Esophagus muscularis mucosa (tissue), 4 donors: ENCODE results near the gene TGDS. TPM values are rescaled to one million over a fixed set of nuclear protein-coding genes. Genes with fewer than 3 reads are reported as not detected.
"Not testable (repeated sequence)": the region's sequence is repeated elsewhere in the genome, so short reads cannot be mapped to it uniquely, and the experiment has no call there.

Source experiments
- DNase-seq: peaks from one replicate; pipeline ENCODE4 v3.0.0-alpha.2; 2017; ENCODE audit errors: extremely low spot score
- H3K27ac ChIP-seq, 4 donors: fragments of 200-600 bp; sonication (generic); replicated peaks in 1 of 4; 1 replicate in 3 of 4; 2 replicates in 1 of 4; pipeline ENCODE4 v1.5.1; 2016 to 2019; ENCODE audit warnings: mild to moderate bottlenecking in 1 of 4
- H3K27me3 ChIP-seq, 4 donors: fragments of 200-600 bp; sonication (generic); one replicate each; pipeline versions ENCODE4 v1.5.1 to v1.6.0; 2016 to 2019
- H3K36me3 ChIP-seq, 4 donors: fragments of 200-600 bp; sonication (generic); one replicate each; pipeline ENCODE4 v1.5.1; 2016 to 2019
- H3K4me1 ChIP-seq, 4 donors: fragments of 200-600 bp; sonication (generic); one replicate each; pipeline ENCODE4 v1.5.1; 2016 to 2019
- H3K4me3 ChIP-seq, 4 donors: fragments of 200-600 bp; sonication (generic); 1 replicate in 2 of 4; 2 replicates in 2 of 4; pipeline ENCODE4 v1.5.1; 2016 to 2019; ENCODE audit warnings: mild to moderate bottlenecking in 4 of 4, moderate library complexity in 1 of 4
- H3K9me3 ChIP-seq, 4 donors: fragments of 200-600 bp; sonication (generic); 1 replicate in 3 of 4; 2 replicates in 1 of 4; pipeline ENCODE4 v1.5.1; 2016 to 2019
- CTCF ChIP-seq, 3 experiments: fragments of 200-600 bp in 2 of 3; fragments of 450-650 bp in 1 of 3; sonication (generic) in 2 of 3; IDR thresholded peaks; one replicate each; pipeline ENCODE4 v1.5.1; 2017 to 2019; ENCODE audit warnings: antibody characterized with exemption in 3 of 3, mild to moderate bottlenecking in 2 of 3, moderate library complexity in 1 of 3
- EP300 ChIP-seq: sonication (generic); formaldehyde crosslinking; IDR thresholded peaks from one replicate; pipeline ENCODE4 v1.6.1; 2017; ENCODE audit warnings: antibody characterized with exemption
- POLR2A ChIP-seq: fragments of 450-650 bp; IDR thresholded peaks from one replicate; pipeline ENCODE4 v1.6.1; 2017; ENCODE audit warnings: antibody characterized with exemption, moderate library complexity, mild to moderate bottlenecking, low read depth
- POLR2AphosphoS5 ChIP-seq, 2 donors: sonication (generic); formaldehyde crosslinking; IDR thresholded peaks; one replicate each; pipeline ENCODE4 v1.6.1; 2017; ENCODE audit warnings: antibody characterized with exemption in 2 of 2
- WGBS: methylation state at CpG from one replicate; pipeline ENCODE4 v1.1.5; 2018; 5-methylcytosine and 5-hydroxymethylcytosine counted together
- intact Hi-C: fragments of 100-400 bp; cut with DNase I; formaldehyde crosslinking; loops from one replicate; pipeline ENCODE4 v1.15.1; 2023
- total RNA-seq, 4 donors: library from RNA; depleted of rRNA; stranded (reverse); fragments of >200 nt; gene quantifications; one replicate each; pipeline versions ENCODE4 v1.1.0 to v1.2.1, GENCODE V29; 2016

TGDS gene
- 1 to 10 TPM; 3.7 to 7.5 (median 6.2) TPM for total RNA-seq

- H3K4me3 ChIP-seq, result peak within 1 kb of the TSS; percentile 72 to 86 (median 80)
- H3K9me3 ChIP-seq, result no peaks in the 10 kb centered on the region
- no peaks in the 10 kb centered on the region for H3K27me3 ChIP-seq
- peak within 1 kb of the TSS; percentile 81 to 85 (median 82) for H3K27ac ChIP-seq
- TF ChIP-seq CTCF (IDR thresholded peaks at IDR 0.05) (peak in 2 of 3 experiments; percentile 17 to 26), EP300 (no peak), POLR2A (no peak), POLR2AphosphoS5 (IDR thresholded peaks at IDR 0.05) (peak; percentile 89 to 94)
- 1% methylated on average over 36 of the region's 41 CpGs for WGBS
- H3K4me1 ChIP-seq, result peaks cover 18 to 35% (median 22%) of the 10 kb centered on the region in 4 donors
- peaks cover 3 to 19% (median 10%) of the 10 kb centered on the region in 4 donors for H3K36me3 ChIP-seq
- intact Hi-C loops, result no loop called here
- DNase-seq, result peak; percentile 96
Measured at GRCh38 chr13:94595950-94596574, at the start of gene TGDS. TGDS (minus strand) TSS chr13:94596152; CDS start chr13:94596136, 16 bp downstream.

- Histone ChIP-seq H3K36me3 (no peaks in the 10 kb centered on the region), H3K9me3 (peaks cover 0 to 5% (median 0%) of the 10 kb centered on the region in 4 donors), H3K4me3 (no peak overlapping the region), H3K27ac (no peak overlapping the region), H3K27me3 (no peaks in the 10 kb centered on the region), H3K4me1 (peaks cover 0 to 20% (median 14%) of the 10 kb centered on the region in 4 donors)
- WGBS, result 7% methylated on average over 3 of the region's 3 CpGs
- no peak for DNase-seq
- intact Hi-C loops, result no loop called here
- TF ChIP-seq POLR2AphosphoS5 (IDR thresholded peaks at IDR 0.05) (no peak), POLR2A (no peak), CTCF (IDR thresholded peaks at IDR 0.05) (no peak), EP300 (no peak)
Measured at GRCh38 chr13:94641409-94641941, 45.5 kb upstream of the TGDS start.

- no peak overlapping the region for H3K4me3 ChIP-seq
- WGBS, result 50% methylated on average over 2 of the region's 2 CpGs
- peaks cover 0 to 20% (median 14%) of the 10 kb centered on the region in 4 donors for H3K4me1 ChIP-seq
- no peak overlapping the region for H3K27ac ChIP-seq
- peaks cover 0 to 5% (median 0%) of the 10 kb centered on the region in 4 donors for H3K9me3 ChIP-seq
- no peaks in the 10 kb centered on the region for H3K27me3 ChIP-seq
- intact Hi-C loops, result no loop called here
- H3K36me3 ChIP-seq, result no peaks in the 10 kb centered on the region
- TF ChIP-seq POLR2A (no peak), POLR2AphosphoS5 (IDR thresholded peaks at IDR 0.05) (no peak), CTCF (IDR thresholded peaks at IDR 0.05) (no peak), EP300 (no peak)
- DNase-seq, result no peak
Measured at GRCh38 chr13:94640721-94641120, 44.8 kb upstream of the TGDS start.

GRCh38 chr13:94637677-94638076, 41.7 kb upstream of the TGDS start:
- H3K9me3 ChIP-seq, H3K4me3 ChIP-seq, H3K36me3 ChIP-seq, H3K27me3 ChIP-seq, DNase-seq, intact Hi-C loops, H3K27ac ChIP-seq: not testable (repeated sequence)
- H3K4me1 ChIP-seq, result peaks cover 0 to 20% (median 14%) of the 10 kb centered on the region in 4 donors
- 100% methylated on average over 3 of the region's 3 CpGs for WGBS

- no peak overlapping the region for H3K4me3 ChIP-seq
- H3K27me3 ChIP-seq, result no peaks in the 10 kb centered on the region
- H3K36me3 ChIP-seq, result peaks cover 0 to 5% (median 0%) of the 10 kb centered on the region in 4 donors
- peaks cover 0 to 14% (median 10%) of the 10 kb centered on the region in 4 donors for H3K4me1 ChIP-seq
- TF ChIP-seq EP300 (no peak), POLR2A (no peak), CTCF (IDR thresholded peaks at IDR 0.05) (no peak), POLR2AphosphoS5 (IDR thresholded peaks at IDR 0.05) (no peak)
- intact Hi-C loops, result no loop called here
- peaks cover 0 to 5% (median 0%) of the 10 kb centered on the region in 4 donors for H3K9me3 ChIP-seq
- H3K27ac ChIP-seq, result no peak overlapping the region
- no peak for DNase-seq
- 100% methylated on average over 1 of the region's 1 CpG for WGBS
Measured at GRCh38 chr13:94636942-94637578, 41.1 kb upstream of the TGDS start.

- H3K27ac ChIP-seq, DNase-seq, H3K4me1 ChIP-seq, H3K9me3 ChIP-seq, H3K36me3 ChIP-seq, intact Hi-C loops, H3K27me3 ChIP-seq, H3K4me3 ChIP-seq: not testable (repeated sequence)
- 85% methylated on average over 5 of the region's 5 CpGs for WGBS
Measured at GRCh38 chr13:94636096-94636495, 40.1 kb upstream of the TGDS start.
